Stomach smooth muscle (tissue), 2 donors: ENCODE data around the gene SLC4A9.

Experiments used
- H3K27ac ChIP-seq: one replicate; pipeline ENCODE4 v1.7.0; 2013; ENCODE audit warnings: mild to moderate bottlenecking, low read length, inconsistent platforms
- H3K27me3 ChIP-seq, 2 donors: one replicate each; pipeline ENCODE4 v1.7.0; 2013; ENCODE audit warnings: low read length in 2 of 2; ENCODE audit not compliant: insufficient read depth in 2 of 2, control insufficient read depth in 1 of 2
- H3K36me3 ChIP-seq, 2 donors: one replicate each; pipeline ENCODE4 v1.7.0; 2013; ENCODE audit warnings: low read length in 2 of 2; ENCODE audit not compliant: control insufficient read depth in 2 of 2, insufficient read depth in 2 of 2
- H3K4me1 ChIP-seq: one replicate; pipeline ENCODE4 v1.7.0; 2013; ENCODE audit warnings: low read length; ENCODE audit not compliant: control insufficient read depth, insufficient read depth
- H3K4me3 ChIP-seq, 2 donors: one replicate each; pipeline ENCODE4 v1.7.0; 2013; ENCODE audit warnings: low read length in 2 of 2
- H3K9ac ChIP-seq, 2 donors: one replicate each; pipeline ENCODE4 v1.7.0; 2013; ENCODE audit warnings: low read length in 2 of 2, mild to moderate bottlenecking in 1 of 2
- H3K9me3 ChIP-seq, 2 donors: one replicate each; pipeline ENCODE4 v1.7.0; 2013; ENCODE audit warnings: low read length in 2 of 2; ENCODE audit not compliant: control insufficient read depth in 2 of 2
- donor health status: healthy.
- donor health status: Pancreatic carcinoma.

SLC4A9 gene

GRCh38 chr5:140322751-140323731 is 37.0 kb upstream of the SLC4A9 start:
- no peaks in the 10 kb centered on the region for H3K27me3 ChIP-seq
- H3K4me1 ChIP-seq: peaks cover 33% of the 10 kb centered on the region
- peak overlapping the region in 1 of 2 donors; percentile 47 for H3K4me3 ChIP-seq
- peak overlapping the region; percentile 70 for H3K27ac ChIP-seq
- no peaks in the 10 kb centered on the region for H3K9me3 ChIP-seq
- no peaks in the 10 kb centered on the region for H3K36me3 ChIP-seq
- peak overlapping the region; percentile 28 to 36 for H3K9ac ChIP-seq

GRCh38 chr5:140324041-140324600 is 35.9 kb upstream of the SLC4A9 start:
- Histone ChIP-seq H3K4me3 (no peak overlapping the region), H3K27ac (peak overlapping the region; percentile 70), H3K36me3 (no peaks in the 10 kb centered on the region), H3K4me1 (peaks cover 33% of the 10 kb centered on the region), H3K27me3 (no peaks in the 10 kb centered on the region), H3K9me3 (no peaks in the 10 kb centered on the region), H3K9ac (no peak overlapping the region)

- no peaks in the 10 kb centered on the region for H3K9me3 ChIP-seq
- peaks cover 35% of the 10 kb centered on the region for H3K4me1 ChIP-seq
- H3K36me3 ChIP-seq: no peaks in the 10 kb centered on the region
- H3K4me3 ChIP-seq: no peak overlapping the region
- H3K27me3 ChIP-seq: no peaks in the 10 kb centered on the region
- H3K9ac ChIP-seq: peak overlapping the region in 1 of 2 donors; percentile 2
- peak overlapping the region; percentile 41 for H3K27ac ChIP-seq
These were observed 35.3 kb upstream of the SLC4A9 start for GRCh38 chr5:140324617-140325241.

- H3K27ac ChIP-seq: no peak overlapping the region
- H3K4me1 ChIP-seq: peaks cover 36% of the 10 kb centered on the region
- no peak overlapping the region for H3K9ac ChIP-seq
These were observed 34.5 kb upstream of the SLC4A9 start for GRCh38 chr5:140325486-140325885.

GRCh38 chr5:140327589-140327988 is 32.4 kb upstream of the SLC4A9 start:
- H3K9me3 ChIP-seq: no peaks in the 10 kb centered on the region
- H3K4me1 ChIP-seq: peaks cover 27% of the 10 kb centered on the region
- H3K36me3 ChIP-seq: peaks cover 6% of the 10 kb centered on the region in 2 donors
- H3K27me3 ChIP-seq: no peaks in the 10 kb centered on the region
- H3K4me3 ChIP-seq: no peak overlapping the region
- no peak overlapping the region for H3K9ac ChIP-seq
- H3K27ac ChIP-seq: no peak overlapping the region

More at GRCh38 chr5:140325486-140325885, 34.5 kb upstream of the SLC4A9 start:
- no peak overlapping the region for H3K4me3 ChIP-seq
- no peaks in the 10 kb centered on the region for H3K36me3 ChIP-seq
- H3K27me3 ChIP-seq: no peaks in the 10 kb centered on the region
- H3K9me3 ChIP-seq: no peaks in the 10 kb centered on the region

- Histone ChIP-seq H3K4me1 (peaks cover 21% of the 10 kb centered on the region), H3K36me3 (peaks cover 11 to 12% of the 10 kb centered on the region in 2 donors), H3K9ac (no peak overlapping the region), H3K27ac (no peak overlapping the region), H3K4me3 (no peak overlapping the region), H3K9me3 (no peaks in the 10 kb centered on the region), H3K27me3 (no peaks in the 10 kb centered on the region)
These were observed 31.8 kb upstream of the SLC4A9 start for GRCh38 chr5:140328036-140328764.

- peaks cover 4% of the 10 kb centered on the region for H3K4me1 ChIP-seq
- H3K9me3 ChIP-seq: no peaks in the 10 kb centered on the region
- no peaks in the 10 kb centered on the region for H3K27me3 ChIP-seq
- no peak overlapping the region for H3K27ac ChIP-seq
- peaks cover 16 to 22% of the 10 kb centered on the region in 2 donors for H3K36me3 ChIP-seq
- no peak overlapping the region for H3K4me3 ChIP-seq
- no peak overlapping the region for H3K9ac ChIP-seq
These were observed 30.1 kb upstream of the SLC4A9 start for GRCh38 chr5:140329739-140330481.

GRCh38 chr5:140331638-140332037 is 28.4 kb upstream of the SLC4A9 start:
- H3K9me3 ChIP-seq: no peaks in the 10 kb centered on the region
- no peak overlapping the region for H3K4me3 ChIP-seq
- no peak overlapping the region for H3K9ac ChIP-seq
- peaks cover 11% of the 10 kb centered on the region for H3K4me1 ChIP-seq
- H3K27ac ChIP-seq: no peak overlapping the region
- H3K36me3 ChIP-seq: peaks cover 21 to 26% of the 10 kb centered on the region in 2 donors
- H3K27me3 ChIP-seq: no peaks in the 10 kb centered on the region

- Histone ChIP-seq H3K36me3 (peaks cover 21 to 28% of the 10 kb centered on the region in 2 donors), H3K27me3 (no peaks in the 10 kb centered on the region), H3K4me3 (peak overlapping the region in 1 of 2 donors; percentile 47), H3K9me3 (no peaks in the 10 kb centered on the region), H3K4me1 (peaks cover 37% of the 10 kb centered on the region), H3K27ac (peak overlapping the region; percentile 64), H3K9ac (peak overlapping the region in 1 of 2 donors; percentile 36)
These were observed 23.6 kb upstream of the SLC4A9 start for GRCh38 chr5:140336388-140336787.

- H3K27me3 ChIP-seq: no peaks in the 10 kb centered on the region
- peaks cover 14 to 18% of the 10 kb centered on the region in 2 donors for H3K36me3 ChIP-seq
- no peak overlapping the region for H3K27ac ChIP-seq
- peaks cover 52% of the 10 kb centered on the region for H3K4me1 ChIP-seq
- no peak overlapping the region for H3K9ac ChIP-seq
- no peaks in the 10 kb centered on the region for H3K9me3 ChIP-seq
- H3K4me3 ChIP-seq: no peak overlapping the region
These were observed 22.1 kb upstream of the SLC4A9 start for GRCh38 chr5:140337880-140338279.
